GM19463 (cell line): ENCODE data around the gene ABHD4.
A peak's percentile ranks its signal among the peaks of the same experiment; 100 is the strongest.
"Not testable (repeated sequence)": the region's sequence is repeated elsewhere in the genome, so short reads cannot be mapped to it uniquely, and the experiment has no call there.

Experiments
- ATAC-seq: cut with Tn5 transposase; IDR thresholded peaks from one replicate; pipeline ENCODE4 v1.9.1; 2021; ENCODE audit warnings: mild to moderate bottlenecking, moderate library complexity; ENCODE audit not compliant: unreplicated experiment

Gene ABHD4

GRCh38 chr14:22622255-22622654, 24.2 kb downstream of the ABHD4 start:
- ATAC-seq: no peak

- ATAC-seq: no peak
These were observed 24.9 kb downstream of the ABHD4 start for GRCh38 chr14:22623047-22623446.

- no peak for ATAC-seq
These were observed 28.5 kb downstream of the ABHD4 start for GRCh38 chr14:22626590-22626989.

GRCh38 chr14:22627506-22628263, 29.6 kb downstream of the ABHD4 start:
- no peak for ATAC-seq

GRCh38 chr14:22629361-22629760, 31.3 kb downstream of the ABHD4 start:
- ATAC-seq: no peak

GRCh38 chr14:22630066-22630465, 32.0 kb downstream of the ABHD4 start:
- no peak for ATAC-seq

- no peak for ATAC-seq
These were observed 32.4 kb downstream of the ABHD4 start for GRCh38 chr14:22630486-22630885.

- ATAC-seq: no peak
These were observed 36.3 kb downstream of the ABHD4 start for GRCh38 chr14:22634233-22634900.

- not testable (repeated sequence) for ATAC-seq
These were observed 37.9 kb downstream of the ABHD4 start for GRCh38 chr14:22635980-22636379.

- ATAC-seq: no peak
These were observed 42.1 kb downstream of the ABHD4 start for GRCh38 chr14:22640192-22640591.

GRCh38 chr14:22641846-22642245, 43.7 kb downstream of the ABHD4 start:
- no peak for ATAC-seq

- no peak for ATAC-seq
These were observed 46.2 kb downstream of the ABHD4 start, which contains the start of gene OR6J1 for GRCh38 chr14:22644305-22644635. TSS of gene OR6J1 (minus strand) at chr14:22644352. CDS start at chr14:22634811, 9,541 bp downstream.

GRCh38 chr14:22646570-22647254, 48.6 kb downstream of the ABHD4 start:
- ATAC-seq: no peak

- ATAC-seq: no peak
These were observed 50.4 kb downstream of the ABHD4 start for GRCh38 chr14:22648506-22648905.

- no peak for ATAC-seq
These were observed 52.1 kb downstream of the ABHD4 start for GRCh38 chr14:22650046-22650739.

- ATAC-seq: peak; percentile 88
These were observed 52.9 kb downstream of the ABHD4 start for GRCh38 chr14:22650960-22651521.

GRCh38 chr14:22651586-22651985, 53.5 kb downstream of the ABHD4 start:
- no peak for ATAC-seq

- ATAC-seq: peak; percentile 59
These were observed 55.0 kb downstream of the ABHD4 start for GRCh38 chr14:22653012-22653621.

- no peak for ATAC-seq
These were observed 58.1 kb downstream of the ABHD4 start for GRCh38 chr14:22656226-22656625.

- ATAC-seq: no peak
These were observed 59.0 kb downstream of the ABHD4 start for GRCh38 chr14:22656945-22657731.
